Lower leg skin (tissue), 3 donors: ENCODE results near the gene NSMCE1.

ENCODE experiments used
- CTCF ChIP-seq, 3 donors: fragments of 450-650 bp; IDR thresholded peaks; one replicate each; pipeline ENCODE4 v1.5.1; 2016; ENCODE audit warnings: antibody characterized with exemption in 3 of 3, mild to moderate bottlenecking in 3 of 3, moderate library complexity in 2 of 3
- POLR2A ChIP-seq, 2 donors: fragments of 450-650 bp; IDR thresholded peaks; one replicate each; pipeline ENCODE4 v1.6.1; 2016 to 2017; ENCODE audit warnings: antibody characterized with exemption in 2 of 2, mild to moderate bottlenecking in 1 of 2, moderate library complexity in 1 of 2

GRCh38 chr16:27313422-27314160, 45.0 kb upstream of the NSMCE1 start, which contains the start of gene IL4R:
- TF ChIP-seq CTCF (IDR thresholded peaks at IDR 0.05) (no peak), POLR2A (IDR thresholded peaks at IDR 0.05) (no peak)
